ENCODE results near the gene INTS1.

DNA sequence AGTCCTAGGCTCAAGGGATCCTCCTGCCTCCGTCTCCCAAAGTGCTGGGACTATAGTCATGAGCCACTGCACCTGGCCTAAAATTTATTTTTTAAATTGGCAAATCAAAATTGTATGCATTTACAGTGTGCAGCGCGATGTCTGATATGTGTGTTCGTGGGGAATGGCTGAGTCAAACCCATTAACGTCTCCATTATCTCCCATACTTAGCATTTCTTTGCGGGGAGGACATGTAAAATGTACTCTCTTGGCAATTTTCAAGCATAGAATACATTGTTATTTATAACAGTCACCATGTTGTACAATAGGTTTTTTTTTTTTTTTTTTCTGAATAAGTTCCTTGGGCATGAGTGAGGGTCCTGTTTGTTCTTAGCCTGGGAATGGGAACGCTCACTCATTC is 48.0 kb upstream of the INTS1 start:
- TF ChIP-seq, protein P1, sequence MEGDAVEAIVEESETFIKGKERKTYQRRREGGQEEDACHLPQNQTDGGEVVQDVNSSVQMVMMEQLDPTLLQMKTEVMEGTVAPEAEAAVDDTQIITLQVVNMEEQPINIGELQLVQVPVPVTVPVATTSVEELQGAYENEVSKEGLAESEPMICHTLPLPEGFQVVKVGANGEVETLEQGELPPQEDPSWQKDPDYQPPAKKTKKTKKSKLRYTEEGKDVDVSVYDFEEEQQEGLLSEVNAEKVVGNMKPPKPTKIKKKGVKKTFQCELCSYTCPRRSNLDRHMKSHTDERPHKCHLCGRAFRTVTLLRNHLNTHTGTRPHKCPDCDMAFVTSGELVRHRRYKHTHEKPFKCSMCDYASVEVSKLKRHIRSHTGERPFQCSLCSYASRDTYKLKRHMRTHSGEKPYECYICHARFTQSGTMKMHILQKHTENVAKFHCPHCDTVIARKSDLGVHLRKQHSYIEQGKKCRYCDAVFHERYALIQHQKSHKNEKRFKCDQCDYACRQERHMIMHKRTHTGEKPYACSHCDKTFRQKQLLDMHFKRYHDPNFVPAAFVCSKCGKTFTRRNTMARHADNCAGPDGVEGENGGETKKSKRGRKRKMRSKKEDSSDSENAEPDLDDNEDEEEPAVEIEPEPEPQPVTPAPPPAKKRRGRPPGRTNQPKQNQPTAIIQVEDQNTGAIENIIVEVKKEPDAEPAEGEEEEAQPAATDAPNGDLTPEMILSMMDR (IDR thresholded peaks at IDR 0.05): no peak
- no peak for TF ChIP-seq EP300 (IDR thresholded peaks at IDR 0.05)
